NCI-H524 (cell line): ENCODE measurements around the gene LGR4.
"Not testable (repeated sequence)": the region's sequence is repeated elsewhere in the genome, so short reads cannot be mapped to it uniquely, and the experiment has no call there.

Experiments used
- DNase-seq, 2 experiments: peaks; one replicate each; lab custom pipeline; 2025; lab: John Stamatoyannopoulos, UW

The LGR4 gene

GRCh38 chr11:27472398-27473016 is at the start of gene LGR4:
TSS of gene LGR4 (minus strand) at chr11:27472790. CDS start at chr11:27472302, 488 bp downstream.
- peak; percentile 94 to 95 for DNase-seq

- DNase-seq, result no peak
These were observed 47.6 kb upstream of the LGR4 start for GRCh38 chr11:27520226-27520625.

GRCh38 chr11:27518518-27518917 is 45.9 kb upstream of the LGR4 start:
- no peak for DNase-seq

- DNase-seq, result not testable (repeated sequence)
These were observed 44.9 kb upstream of the LGR4 start for GRCh38 chr11:27517490-27517889.

- DNase-seq, result no peak
These were observed 42.0 kb upstream of the LGR4 start for GRCh38 chr11:27514558-27514957.

GRCh38 chr11:27514076-27514475 is 41.5 kb upstream of the LGR4 start:
- DNase-seq, result no peak

- DNase-seq, result no peak
These were observed 40.8 kb upstream of the LGR4 start for GRCh38 chr11:27513389-27513788.

- DNase-seq, result no peak
These were observed 39.6 kb upstream of the LGR4 start for GRCh38 chr11:27512238-27512637.

- no peak for DNase-seq
These were observed 37.3 kb upstream of the LGR4 start for GRCh38 chr11:27509908-27510307.

GRCh38 chr11:27507557-27508322 is 35.1 kb upstream of the LGR4 start:
- DNase-seq, result no peak

GRCh38 chr11:27506200-27507182 is 33.9 kb upstream of the LGR4 start, which contains the start of gene LIN7C:
TSS of gene LIN7C (minus strand) at chr11:27506769. CDS start at chr11:27506752, 17 bp downstream.
- peak; percentile 91 to 94 for DNase-seq

- DNase-seq, result no peak
These were observed 33.2 kb upstream of the LGR4 start for GRCh38 chr11:27505781-27506180.

GRCh38 chr11:27504205-27504604 is 31.6 kb upstream of the LGR4 start:
- no peak for DNase-seq

GRCh38 chr11:27501100-27501499 is 28.5 kb upstream of the LGR4 start:
- no peak for DNase-seq

- no peak for DNase-seq
These were observed 25.3 kb upstream of the LGR4 start for GRCh38 chr11:27497911-27498310.

GRCh38 chr11:27497284-27497866 is 24.8 kb upstream of the LGR4 start:
- peak in 1 of 2 experiments; percentile 31 for DNase-seq

GRCh38 chr11:27496461-27496860 is 23.9 kb upstream of the LGR4 start:
- no peak for DNase-seq

- DNase-seq, result no peak
These were observed 23.2 kb upstream of the LGR4 start for GRCh38 chr11:27495710-27496300.

- DNase-seq, result no peak
These were observed 16.5 kb upstream of the LGR4 start for GRCh38 chr11:27489092-27489491.

- DNase-seq, result peak in 1 of 2 experiments; percentile 65
These were observed 15.1 kb upstream of the LGR4 start for GRCh38 chr11:27487706-27488105.
